Lower lobe of right lung (tissue), 2 donors: ENCODE measurements around the gene LRRC71. TPM values are rescaled to one million over a fixed set of nuclear protein-coding genes. Genes with fewer than 3 reads are reported as not detected.

ENCODE experiments used
- ATAC-seq, 2 donors: fragments of 200-7000 bp; cut with Tn5 transposase; one replicate each; pipeline ENCODE4 v1.9.1; 2020 to 2022; ENCODE audit warnings: mild to moderate bottlenecking in 2 of 2, moderate library complexity in 2 of 2
- DNase-seq: peaks from one replicate; pipeline ENCODE4 v3.0.0-alpha.2; 2020
- H3K27ac ChIP-seq: fragments of 200-600 bp; one replicate; pipeline ENCODE4 v1.8.0; 2022
- H3K27me3 ChIP-seq: fragments of 200-600 bp; one replicate; pipeline ENCODE4 v1.8.0; 2022; ENCODE audit warnings: low read depth
- H3K36me3 ChIP-seq: fragments of 200-600 bp; one replicate; pipeline ENCODE4 v1.8.0; 2022; ENCODE audit warnings: mild to moderate bottlenecking
- H3K4me1 ChIP-seq: fragments of 200-600 bp; one replicate; pipeline ENCODE4 v1.8.0; 2022
- H3K4me3 ChIP-seq: fragments of 200-600 bp; one replicate; pipeline ENCODE4 v1.8.0; 2022; ENCODE audit warnings: mild to moderate bottlenecking
- H3K9me3 ChIP-seq: fragments of 200-600 bp; one replicate; pipeline ENCODE4 v1.8.0; 2022
- intact Hi-C: fragments of 100-400 bp; cut with DNase I; formaldehyde crosslinking; loops from one replicate; pipeline ENCODE4 v1.11.0; 2022
- total RNA-seq: library from RNA; stranded (reverse); fragmentation: NEBNext Ultra II Directional; extraction: Animal tissue kit (Norgen Biotek cat#: 25700); gene quantifications from one replicate; pipeline ENCODE4 v1.2.1, GENCODE V29; 2021
- TF ChIP-seq, protein P1 (sequence below): fragments of 200-600 bp; IDR thresholded peaks from one replicate; pipeline ENCODE4 v1.8.0; 2022; ENCODE audit warnings: antibody characterized with exemption, mild to moderate bottlenecking
- donor health status: DM: no; HTN: yes; CAD: no; lungs with severe emphysema.

LRRC71 gene
- total RNA-seq, 1 donor from 2014 or later, result 5.3 TPM

DNA sequence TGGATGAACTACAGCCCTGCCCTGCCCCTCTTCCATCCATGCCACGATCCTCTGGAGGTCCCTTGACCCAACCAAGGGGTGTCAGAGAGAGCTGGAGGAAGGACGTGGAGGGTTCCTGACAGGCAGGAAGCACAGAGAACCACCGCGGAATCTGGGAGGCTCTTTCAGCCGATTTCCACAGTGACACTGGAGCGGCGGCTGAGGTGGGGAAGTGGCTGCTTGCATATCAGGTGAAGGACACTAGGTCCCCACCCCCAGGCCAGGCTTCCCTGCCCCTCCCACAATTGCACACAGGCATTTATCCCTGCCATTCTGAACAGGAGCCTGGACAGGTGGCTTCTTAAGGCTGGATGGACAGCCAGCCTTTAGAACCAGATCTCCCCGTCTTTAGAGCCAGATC is 17.5 kb downstream of the LRRC71 start:
- ATAC-seq (no peak), DNase-seq (no peak)

DNA sequence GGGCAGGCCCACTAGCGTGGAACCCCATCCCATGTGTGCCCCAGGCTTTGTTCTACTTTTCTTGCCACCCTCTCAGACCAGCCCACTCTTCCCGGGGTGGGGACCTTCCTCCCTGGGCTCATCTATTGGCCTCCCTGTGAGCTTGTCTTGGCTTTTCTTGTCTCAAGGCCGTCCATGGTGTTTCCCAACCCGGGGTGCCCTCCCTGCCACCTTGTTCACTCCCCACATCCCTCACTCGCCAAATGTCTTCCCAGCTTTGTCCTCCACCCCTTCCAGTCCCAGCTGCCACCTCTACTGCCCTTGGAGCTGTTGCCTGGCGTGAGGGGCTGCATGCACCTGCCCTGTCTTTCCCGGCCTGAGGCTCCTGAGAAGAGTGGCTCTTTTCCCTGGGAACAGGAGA is 18.4 kb downstream of the LRRC71 start:
- intact Hi-C loops, result no loop called here
- H3K4me1 ChIP-seq, result no peaks in the 10 kb centered on the region
- H3K36me3 ChIP-seq, result peaks cover 89% of the 10 kb centered on the region
- no peaks in the 10 kb centered on the region for H3K9me3 ChIP-seq
- no peaks in the 10 kb centered on the region for H3K27me3 ChIP-seq
- H3K27ac ChIP-seq, result no peak overlapping the region
- TF ChIP-seq, protein P1, sequence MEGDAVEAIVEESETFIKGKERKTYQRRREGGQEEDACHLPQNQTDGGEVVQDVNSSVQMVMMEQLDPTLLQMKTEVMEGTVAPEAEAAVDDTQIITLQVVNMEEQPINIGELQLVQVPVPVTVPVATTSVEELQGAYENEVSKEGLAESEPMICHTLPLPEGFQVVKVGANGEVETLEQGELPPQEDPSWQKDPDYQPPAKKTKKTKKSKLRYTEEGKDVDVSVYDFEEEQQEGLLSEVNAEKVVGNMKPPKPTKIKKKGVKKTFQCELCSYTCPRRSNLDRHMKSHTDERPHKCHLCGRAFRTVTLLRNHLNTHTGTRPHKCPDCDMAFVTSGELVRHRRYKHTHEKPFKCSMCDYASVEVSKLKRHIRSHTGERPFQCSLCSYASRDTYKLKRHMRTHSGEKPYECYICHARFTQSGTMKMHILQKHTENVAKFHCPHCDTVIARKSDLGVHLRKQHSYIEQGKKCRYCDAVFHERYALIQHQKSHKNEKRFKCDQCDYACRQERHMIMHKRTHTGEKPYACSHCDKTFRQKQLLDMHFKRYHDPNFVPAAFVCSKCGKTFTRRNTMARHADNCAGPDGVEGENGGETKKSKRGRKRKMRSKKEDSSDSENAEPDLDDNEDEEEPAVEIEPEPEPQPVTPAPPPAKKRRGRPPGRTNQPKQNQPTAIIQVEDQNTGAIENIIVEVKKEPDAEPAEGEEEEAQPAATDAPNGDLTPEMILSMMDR, result no peak
- H3K4me3 ChIP-seq, result no peak overlapping the region
- no peak for DNase-seq
- no peak for ATAC-seq

More for the DNA sequence above, 17.5 kb downstream of the LRRC71 start:
- Histone ChIP-seq H3K27me3 (no peaks in the 10 kb centered on the region), H3K4me1 (no peaks in the 10 kb centered on the region), H3K4me3 (no peak overlapping the region), H3K9me3 (no peaks in the 10 kb centered on the region), H3K27ac (no peak overlapping the region), H3K36me3 (peaks cover 79% of the 10 kb centered on the region)
- TF ChIP-seq, protein P1, result no peak
- intact Hi-C loops, result no loop called here

DNA sequence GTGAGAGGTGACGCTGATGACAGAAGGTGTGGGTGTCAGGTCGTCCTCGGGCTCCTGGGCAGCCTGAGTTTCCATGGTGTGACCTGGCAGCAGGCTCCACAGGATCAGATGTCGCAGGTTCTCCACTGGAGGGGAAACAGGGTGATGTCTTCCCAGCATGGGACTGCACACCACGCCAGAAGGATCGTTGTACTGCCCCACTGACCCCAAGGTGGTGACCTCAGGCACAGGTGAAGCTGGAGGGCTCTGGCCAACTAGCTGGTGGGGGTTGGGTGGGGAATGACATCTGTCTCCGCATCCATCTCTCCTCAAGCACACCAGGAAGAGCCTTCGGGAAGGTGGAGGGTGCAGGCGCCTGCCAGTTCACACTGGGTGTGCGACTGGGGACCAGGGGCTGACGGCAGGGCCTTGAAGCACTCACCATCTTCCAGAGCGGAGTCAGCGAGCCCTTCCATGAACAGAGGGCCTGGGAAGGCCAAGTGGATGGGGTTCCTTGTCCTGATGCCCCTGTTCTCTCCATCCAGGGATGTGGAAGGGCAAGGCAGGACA is 19.4 kb downstream of the LRRC71 start:
- Histone ChIP-seq H3K36me3 (peaks cover 99% of the 10 kb centered on the region), H3K4me1 (no peaks in the 10 kb centered on the region), H3K27ac (no peak overlapping the region), H3K4me3 (no peak overlapping the region), H3K9me3 (no peaks in the 10 kb centered on the region), H3K27me3 (no peaks in the 10 kb centered on the region)
- ATAC-seq (no peak), DNase-seq (no peak)
- intact Hi-C loops, result no loop called here
- TF ChIP-seq, protein P1, result no peak

DNA sequence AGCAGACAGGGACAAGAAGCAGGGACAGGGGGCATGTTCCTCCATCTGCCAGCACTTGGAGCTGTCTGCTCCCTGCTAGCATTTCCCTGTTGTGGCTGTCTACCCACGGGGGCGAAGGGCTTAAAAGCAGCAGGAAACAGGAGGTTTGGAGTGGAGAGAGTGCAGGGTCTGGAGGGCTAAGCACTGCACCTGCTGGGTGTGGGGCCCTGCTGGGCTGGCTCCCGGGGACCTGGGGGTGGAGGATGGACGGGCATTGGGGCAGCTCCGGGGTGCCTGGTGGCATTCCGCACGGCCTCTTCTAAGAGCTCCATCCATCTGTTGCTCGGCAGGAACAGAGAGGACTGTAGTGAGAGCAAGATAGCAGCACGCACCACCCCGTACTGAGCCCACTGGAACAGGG is 21.2 kb downstream of the LRRC71 start:
- Histone ChIP-seq H3K9me3 (no peaks in the 10 kb centered on the region), H3K27me3 (no peaks in the 10 kb centered on the region), H3K4me3 (no peak overlapping the region), H3K4me1 (no peaks in the 10 kb centered on the region), H3K27ac (no peak overlapping the region), H3K36me3 (peaks cover 100% of the 10 kb centered on the region)
- ATAC-seq (no peak), DNase-seq (no peak)
- TF ChIP-seq, protein P1, result no peak
- intact Hi-C loops, result no loop called here

DNA sequence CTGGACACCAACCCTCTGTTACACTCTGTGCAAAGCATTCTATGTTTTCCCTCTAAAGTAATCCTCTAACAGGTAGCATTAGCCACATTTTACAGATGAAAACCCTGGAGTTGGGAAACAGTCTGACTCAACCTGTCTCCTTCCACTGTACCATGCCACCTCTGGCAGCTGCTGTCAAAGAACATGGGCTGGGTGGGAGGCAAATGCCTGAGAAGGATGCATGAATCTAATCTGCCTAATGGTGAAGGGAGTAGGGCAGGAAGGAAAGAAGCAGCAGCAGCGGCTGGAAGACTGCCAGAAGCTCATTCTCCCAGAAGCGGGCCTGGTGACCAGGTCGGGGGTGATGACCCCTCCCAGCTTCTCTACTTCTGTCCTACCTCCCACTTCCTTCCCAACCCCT is 21.7 kb downstream of the LRRC71 start:
- Histone ChIP-seq H3K4me1 (no peaks in the 10 kb centered on the region), H3K36me3 (peaks cover 100% of the 10 kb centered on the region), H3K27me3 (no peaks in the 10 kb centered on the region), H3K4me3 (no peak overlapping the region), H3K9me3 (no peaks in the 10 kb centered on the region), H3K27ac (no peak overlapping the region)
- intact Hi-C loops, result no loop called here
- TF ChIP-seq, protein P1, result no peak
- DNase-seq (no peak), ATAC-seq (no peak)
